GM18951 (cell line): ENCODE measurements around the gene DACH1.

Experiments used
- POLR2A ChIP-seq: IDR thresholded peaks from 4 replicates; pipeline ENCODE4 v1.6.1; 2011; ENCODE audit warnings: mild to moderate bottlenecking; ENCODE audit not compliant: insufficient read length, insufficient read depth; ENCODE audit errors: extremely low read depth
- in situ Hi-C: fragments of 300-500 bp; cut with MboI; formaldehyde crosslinking; loops from one replicate; pipeline ENCODE4 v1.12.0; 2022; ENCODE audit warnings: low sequenced_read_pairs, mixed read lengths, inconsistent platforms; ENCODE audit not compliant: unreplicated experiment

The DACH1 gene

GRCh38 chr13:71469626-71470025 is 397.4 kb downstream of the DACH1 start:
- in situ Hi-C loops = no loop called here
- no peak for TF ChIP-seq POLR2A

DNA sequence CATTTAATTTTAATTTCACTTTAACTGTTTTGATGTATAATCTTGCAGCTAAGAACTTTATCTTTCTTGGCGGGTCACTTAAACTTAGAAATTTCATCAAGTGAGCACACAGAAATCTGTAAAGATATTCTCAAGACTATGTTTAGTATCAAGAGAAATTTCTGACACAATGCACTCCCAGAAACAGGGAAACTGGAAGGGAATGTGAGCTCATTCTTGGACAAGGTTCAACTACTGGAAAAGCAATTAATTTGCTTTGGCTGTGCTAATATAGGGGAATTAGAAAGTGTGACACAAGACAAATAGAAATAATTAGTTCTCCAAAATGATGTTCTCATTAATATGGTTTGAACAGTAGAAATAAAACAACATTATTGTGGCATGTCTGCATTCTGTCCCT is 402.3 kb downstream of the DACH1 start:
- no peak for TF ChIP-seq POLR2A
- in situ Hi-C loops = no loop called here

DNA sequence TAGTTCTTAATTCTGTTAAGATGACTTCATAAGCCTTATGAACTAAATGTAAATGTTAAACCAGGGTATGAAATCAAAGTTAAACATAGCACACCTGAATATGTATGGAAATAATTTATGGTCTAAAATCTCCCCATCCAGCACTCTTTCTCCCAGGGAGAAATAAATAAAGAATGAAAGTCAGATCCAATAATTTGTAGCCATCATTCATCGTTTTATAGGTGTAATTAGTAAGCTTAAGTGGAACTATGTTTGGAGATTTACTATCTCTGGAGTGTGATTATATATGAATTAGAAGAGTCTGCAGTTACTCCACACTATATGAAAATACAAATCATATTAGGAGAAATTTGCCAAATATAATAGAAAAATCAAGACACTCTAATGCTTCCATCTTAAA is 405.1 kb downstream of the DACH1 start:
- in situ Hi-C loops = no loop called here
- no peak for TF ChIP-seq POLR2A

DNA sequence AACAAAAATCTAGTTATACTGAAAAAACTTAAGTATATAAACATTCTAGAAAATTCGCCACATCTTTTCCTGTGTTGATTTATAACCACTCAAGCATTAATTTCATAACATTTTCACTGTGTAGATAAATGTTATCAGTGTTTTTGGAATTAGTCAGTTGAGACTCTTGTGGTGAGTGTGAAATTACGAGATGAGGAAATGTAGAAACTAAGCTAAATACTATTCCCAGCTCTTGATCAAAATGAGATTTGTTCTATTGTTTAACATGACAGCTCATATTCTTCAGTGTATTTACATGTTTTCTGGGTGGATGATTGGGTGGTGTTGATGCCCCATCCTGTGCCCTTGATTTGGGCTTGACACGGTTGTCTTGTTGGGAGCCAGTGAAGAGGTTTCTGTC is 406.8 kb downstream of the DACH1 start:
- TF ChIP-seq POLR2A = no peak
- in situ Hi-C loops = no loop called here

GRCh38 chr13:71459708-71460107 is 407.3 kb downstream of the DACH1 start:
- TF ChIP-seq POLR2A = no peak
- in situ Hi-C loops = no loop called here

DNA sequence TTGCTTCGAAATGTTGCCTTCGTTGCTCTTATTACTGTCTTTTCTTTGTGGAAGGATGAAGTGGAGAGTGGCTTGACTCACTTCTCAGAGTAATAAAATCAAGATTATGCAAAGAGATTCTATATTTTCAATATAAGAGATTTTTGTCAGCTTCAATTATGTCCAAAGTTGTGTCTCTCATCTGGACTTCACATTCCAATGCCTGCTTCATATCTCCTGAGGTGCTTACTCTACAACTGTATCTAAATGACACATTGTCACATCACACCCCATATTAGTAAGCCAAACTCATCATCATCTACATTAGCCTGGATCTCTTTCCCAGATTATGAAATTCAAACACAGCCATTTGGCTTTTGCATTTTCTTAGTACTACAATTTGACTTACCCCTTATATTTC is 409.4 kb downstream of the DACH1 start:
- TF ChIP-seq POLR2A = no peak
- in situ Hi-C loops = no loop called here

DNA sequence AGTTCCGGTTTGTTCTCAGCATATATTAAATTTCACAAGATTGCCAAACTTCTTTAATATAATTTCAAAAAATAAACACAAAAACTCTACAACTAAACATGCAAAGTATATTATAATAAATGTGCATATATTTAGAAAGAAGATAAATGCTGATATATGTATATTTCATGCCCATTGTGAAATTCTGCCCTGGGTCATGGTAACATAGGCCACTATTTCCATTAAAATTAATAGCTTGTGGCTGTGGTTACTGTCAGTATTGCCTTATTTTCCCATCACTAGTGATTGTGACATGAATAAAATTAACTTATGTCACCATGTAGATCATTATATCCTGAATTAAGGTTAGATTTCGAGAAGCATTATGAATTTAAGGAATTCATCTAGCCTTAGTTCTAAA is 410.9 kb downstream of the DACH1 start:
- TF ChIP-seq POLR2A = no peak
- in situ Hi-C loops = no loop called here

GRCh38 chr13:71454509-71454908 is 412.5 kb downstream of the DACH1 start:
- in situ Hi-C loops = no loop called here
- no peak for TF ChIP-seq POLR2A

DNA sequence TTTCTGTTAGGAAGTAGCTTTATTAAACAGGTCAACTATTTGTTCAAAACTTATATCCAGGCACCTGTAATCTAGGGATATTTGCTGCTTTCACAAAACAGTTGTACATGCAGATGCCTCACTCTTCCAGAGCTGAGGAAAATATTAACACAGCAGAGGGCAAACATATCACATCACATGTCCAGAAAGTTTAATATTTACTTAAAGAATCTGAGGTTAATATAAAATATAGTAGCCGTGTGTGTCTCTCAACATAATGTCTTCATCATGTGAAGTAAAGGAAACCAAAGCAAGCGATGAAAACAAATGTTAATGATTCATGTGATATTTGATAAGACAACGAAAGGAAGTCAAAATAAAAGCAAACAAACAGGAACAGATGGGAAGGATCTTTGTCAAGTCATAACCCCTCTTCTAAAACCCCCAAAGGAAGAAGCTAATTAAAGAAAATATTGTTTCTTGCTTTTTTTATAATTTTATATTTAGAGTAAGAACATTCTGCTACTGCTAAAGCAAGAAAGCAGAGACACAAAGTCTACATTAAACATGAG is 418.8 kb downstream of the DACH1 start:
- no peak for TF ChIP-seq POLR2A
- in situ Hi-C loops = no loop called here

DNA sequence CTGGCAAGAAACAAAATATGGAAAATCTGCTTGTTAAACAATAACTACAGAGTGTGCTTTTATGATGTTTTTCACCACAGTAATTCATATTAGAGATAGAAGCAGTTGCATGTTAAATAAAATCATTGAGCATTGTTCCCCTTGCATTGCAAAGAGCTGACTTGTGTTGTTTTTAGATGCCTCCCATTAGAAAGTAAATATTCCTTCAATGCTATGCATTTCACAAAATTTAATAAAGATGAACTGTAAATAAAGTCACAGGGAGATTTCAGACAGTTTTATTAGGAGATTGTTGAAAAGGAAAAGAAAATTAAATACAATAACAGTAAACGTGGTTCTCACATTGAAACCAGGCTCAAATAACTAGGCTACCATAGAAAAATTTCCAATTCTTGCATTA is 429.3 kb downstream of the DACH1 start:
- in situ Hi-C loops = no loop called here
- no peak for TF ChIP-seq POLR2A

GRCh38 chr13:71430681-71431080 is 436.3 kb downstream of the DACH1 start:
- in situ Hi-C loops = no loop called here
- no peak for TF ChIP-seq POLR2A

GRCh38 chr13:71417205-71417604 is 449.8 kb downstream of the DACH1 start:
- no peak for TF ChIP-seq POLR2A
- in situ Hi-C loops = no loop called here

DNA sequence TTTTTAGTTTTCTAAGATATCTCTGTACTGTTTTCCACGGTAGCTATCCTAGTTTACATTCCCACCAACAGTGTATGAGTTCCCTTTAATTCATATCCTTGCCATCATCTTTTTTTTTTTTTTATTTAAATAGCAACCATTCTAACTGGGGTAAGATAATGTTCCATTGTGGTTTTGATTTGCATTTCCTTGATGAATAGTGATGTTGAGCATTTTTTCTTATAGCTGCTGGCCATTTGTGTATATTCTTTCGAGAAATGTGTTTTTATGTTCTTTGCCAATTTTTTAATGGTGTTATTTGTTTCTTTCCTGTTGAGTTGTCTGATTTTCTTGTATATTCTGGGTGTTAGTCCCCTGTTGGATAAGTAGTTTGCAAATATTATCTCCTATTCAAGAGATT is 454.8 kb downstream of the DACH1 start:
- TF ChIP-seq POLR2A = no peak

DNA sequence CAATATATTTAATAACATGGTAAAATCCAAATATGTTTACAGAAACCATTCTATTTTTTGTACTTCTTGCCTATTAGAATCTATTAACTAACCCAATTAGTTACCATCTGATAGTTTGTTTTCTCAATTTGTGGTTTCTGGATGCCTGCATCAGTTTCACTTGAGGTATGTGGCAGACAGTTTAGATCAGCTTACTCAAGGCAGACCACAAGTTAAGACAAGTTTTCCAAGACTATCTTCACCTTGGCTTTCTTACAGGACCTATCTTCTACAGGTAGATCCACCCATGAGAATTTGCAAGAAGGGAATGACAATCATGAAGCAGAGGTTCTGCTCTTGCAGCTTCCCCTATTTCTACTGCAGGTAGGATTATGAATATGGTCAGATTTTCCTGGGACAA is 458.6 kb downstream of the DACH1 start:
- no peak for TF ChIP-seq POLR2A
- in situ Hi-C loops = no loop called here

More for the DNA sequence above, 454.8 kb downstream of the DACH1 start:
- in situ Hi-C loops = no loop called here

GRCh38 chr13:71399631-71400215 is 467.3 kb downstream of the DACH1 start:
- no peak for TF ChIP-seq POLR2A
- in situ Hi-C loops = no loop called here

GRCh38 chr13:71396149-71396548 is 470.9 kb downstream of the DACH1 start:
- TF ChIP-seq POLR2A = no peak
- in situ Hi-C loops = no loop called here
